H9 (cell line): ENCODE measurements around the gene ROBO1. TPM values are rescaled to one million over a fixed set of nuclear protein-coding genes. Genes with fewer than 3 reads are reported as not detected.

Experiments used
- DNase-seq: peaks from one replicate; pipeline ENCODE4 v3.0.0-alpha.2; 2017
- H2AFZ ChIP-seq: one replicate; pipeline ENCODE4 v1.6.1; 2013; ENCODE audit warnings: mild to moderate bottlenecking, low read length, control low read depth, moderate library complexity
- H2AK5ac ChIP-seq: 2 replicates; pipeline ENCODE4 v1.6.1; 2013; ENCODE audit warnings: low read length, control low read depth, mixed read lengths; ENCODE audit not compliant: insufficient read length
- H2BK120ac ChIP-seq: one replicate; pipeline ENCODE4 v1.6.1; 2013; ENCODE audit warnings: low read depth, mild to moderate bottlenecking, low read length, control low read depth, inconsistent platforms; ENCODE audit not compliant: poor library complexity, severe bottlenecking
- H2BK12ac ChIP-seq: 2 replicates; pipeline ENCODE4 v1.6.1; 2013; ENCODE audit warnings: low read length, control low read depth, mixed read lengths, low read depth; ENCODE audit not compliant: insufficient read length
- H2BK15ac ChIP-seq: 2 replicates; pipeline ENCODE4 v1.6.1; 2013; ENCODE audit warnings: low read depth, low read length, control low read depth
- H2BK20ac ChIP-seq: one replicate; pipeline ENCODE4 v1.6.1; 2013; ENCODE audit warnings: low read depth, mild to moderate bottlenecking, low read length, control low read depth, inconsistent platforms; ENCODE audit not compliant: poor library complexity, severe bottlenecking
- H2BK5ac ChIP-seq: 2 replicates; pipeline ENCODE4 v1.6.1; 2013; ENCODE audit warnings: low read length, control low read depth, mixed read lengths; ENCODE audit not compliant: insufficient read length
- H3K14ac ChIP-seq: 2 replicates; pipeline ENCODE4 v1.6.1; 2013; ENCODE audit warnings: low read length, control low read depth; ENCODE audit not compliant: insufficient read depth
- H3K18ac ChIP-seq: 2 replicates; pipeline ENCODE4 v1.6.1; 2013; ENCODE audit warnings: low read depth, mild to moderate bottlenecking, mixed read lengths, low read length, control low read depth; ENCODE audit not compliant: insufficient read length
- H3K23ac ChIP-seq: 2 replicates; pipeline ENCODE4 v1.6.1; 2013; ENCODE audit warnings: low read length, control low read depth, mixed read lengths, low read depth; ENCODE audit not compliant: insufficient read length
- H3K23me2 ChIP-seq: 2 replicates; pipeline ENCODE4 v1.6.1; 2013; ENCODE audit warnings: low read depth, mild to moderate bottlenecking, mixed read lengths, low read length, control low read depth; ENCODE audit not compliant: insufficient read length, poor library complexity, severe bottlenecking
- H3K27ac ChIP-seq: 2 replicates; pipeline ENCODE4 v1.5.1; 2013; ENCODE audit warnings: low read length, control low read depth, mixed read lengths, low read depth; ENCODE audit not compliant: insufficient read length
- H3K27me3 ChIP-seq: 2 replicates; pipeline ENCODE4 v1.6.1; 2013; ENCODE audit warnings: low read length, control low read depth, inconsistent platforms; ENCODE audit not compliant: insufficient read depth
- H3K4ac ChIP-seq: 2 replicates; pipeline ENCODE4 v1.6.1; 2013; ENCODE audit warnings: low read depth, mild to moderate bottlenecking, control low read depth, inconsistent platforms, low read length, moderate library complexity
- H3K4me1 ChIP-seq: 2 replicates; pipeline ENCODE4 v1.6.1; 2013; ENCODE audit warnings: low read length, control low read depth, inconsistent platforms; ENCODE audit not compliant: insufficient read depth
- H3K4me2 ChIP-seq: 2 replicates; pipeline ENCODE4 v1.6.1; 2013; ENCODE audit warnings: low read length, control low read depth, mixed read lengths; ENCODE audit not compliant: insufficient read length, insufficient read depth
- H3K56ac ChIP-seq: 2 replicates; pipeline ENCODE4 v1.6.1; 2013; ENCODE audit warnings: low read depth, mild to moderate bottlenecking, mixed read lengths, low read length, control low read depth; ENCODE audit not compliant: insufficient read length
- H3K79me1 ChIP-seq: 2 replicates; pipeline ENCODE4 v1.6.1; 2013; ENCODE audit warnings: low read depth, mild to moderate bottlenecking, moderate library complexity, low read length, control low read depth, inconsistent platforms; ENCODE audit not compliant: insufficient read depth, poor library complexity, severe bottlenecking
- H3K79me2 ChIP-seq: 2 replicates; pipeline ENCODE4 v1.6.1; 2013; ENCODE audit warnings: low read length, control low read depth, inconsistent platforms; ENCODE audit not compliant: insufficient read depth
- H3K9ac ChIP-seq: 2 replicates; pipeline ENCODE4 v1.6.1; 2013; ENCODE audit warnings: low read length, control low read depth, mixed read lengths; ENCODE audit not compliant: insufficient read length; ENCODE audit errors: extremely low read depth
- H3K9me3 ChIP-seq: one replicate; pipeline ENCODE4 v1.6.1; 2013; ENCODE audit warnings: low read depth, low read length, inconsistent platforms; ENCODE audit not compliant: control insufficient read depth
- H3T11ph ChIP-seq: one replicate; pipeline ENCODE4 v1.6.1; 2013; ENCODE audit warnings: mild to moderate bottlenecking, low read length, control low read depth, inconsistent platforms
- H4K20me1 ChIP-seq: one replicate; pipeline ENCODE4 v1.6.1; 2013; ENCODE audit not compliant: control insufficient read depth, insufficient read length, insufficient read depth
- H4K5ac ChIP-seq: 2 replicates; pipeline ENCODE4 v1.6.1; 2013; ENCODE audit warnings: low read depth, mild to moderate bottlenecking, mixed read lengths, low read length, control low read depth; ENCODE audit not compliant: insufficient read length
- H4K8ac ChIP-seq: replicated peaks from 2 replicates; pipeline ENCODE4 v1.6.1; 2013; ENCODE audit warnings: low read length, control low read depth, mixed read lengths, low read depth; ENCODE audit not compliant: insufficient read length
- H4K91ac ChIP-seq: 2 replicates; pipeline ENCODE4 v1.6.1; 2013; ENCODE audit warnings: low read depth, mild to moderate bottlenecking, moderate library complexity, mixed read lengths, low read length, control low read depth; ENCODE audit not compliant: insufficient read length
- H3K27ac Mint-ChIP-seq, 3 experiments: 2 replicates in 2 of 3; 3 replicates in 1 of 3; pipeline ENCODE4 v1.8.0; 2020 to 2021; ENCODE audit warnings: mixed read lengths in 3 of 3, mild to moderate bottlenecking in 1 of 3, moderate library complexity in 1 of 3
- H3K27me3 Mint-ChIP-seq: 2 replicates; pipeline ENCODE4 v1.8.0; 2021; ENCODE audit warnings: low read depth, mild to moderate bottlenecking, moderate library complexity, mixed read lengths
- H3K36me3 Mint-ChIP-seq, 3 experiments: 2 replicates in 2 of 3; 3 replicates in 1 of 3; pipeline ENCODE4 v1.8.0; 2020 to 2021; ENCODE audit warnings: low read depth in 3 of 3, mixed read lengths in 3 of 3; ENCODE audit not compliant: insufficient read depth in 1 of 3
- H3K4me1 Mint-ChIP-seq, 2 experiments: 2 replicates each; pipeline ENCODE4 v1.8.0; 2020; ENCODE audit warnings: mixed read lengths in 2 of 2
- H3K4me3 Mint-ChIP-seq, 2 experiments: 2 replicates in 1 of 2; 3 replicates in 1 of 2; pipeline ENCODE4 v1.8.0; 2020 to 2021; ENCODE audit warnings: mild to moderate bottlenecking in 2 of 2, mixed read lengths in 2 of 2, moderate library complexity in 1 of 2
- H3K9me3 Mint-ChIP-seq, 2 experiments: 2 replicates in 1 of 2; 3 replicates in 1 of 2; pipeline ENCODE4 v1.8.0; 2020; ENCODE audit warnings: mild to moderate bottlenecking in 2 of 2, mixed read lengths in 2 of 2, moderate library complexity in 1 of 2
- CTCF ChIP-seq: fragments of 200-600 bp; sonication (generic); conservative IDR thresholded peaks from 3 replicates; pipeline ENCODE4 v1.8.0; 2021; ENCODE audit warnings: antibody characterized with exemption, mild to moderate bottlenecking
- WGBS: extraction: QIAGEN DNeasy Blood & Tissue Kit; methylation state at CpG from one replicate; pipeline ENCODE4 v1.1.7; 2013; ENCODE audit warnings: missing lambda C conversion rate, low lambda C conversion rate, mixed read lengths; ENCODE audit not compliant: insufficient read length; ENCODE audit errors: extremely low coverage; 5-methylcytosine and 5-hydroxymethylcytosine counted together
- total RNA-seq: library from RNA; stranded (reverse); gene quantifications from 2 replicates; pipeline ENCODE4 v1.2.1, GENCODE V29; 2021

The ROBO1 gene
- total RNA-seq, 1 experiment from 2014 or later = 62.7 TPM

GRCh38 chr3:78927759-78928158 lies 840.0 kb downstream of the ROBO1 start:
- Histone ChIP-seq H2BK12ac (no peak overlapping the region), H2BK15ac (no peak overlapping the region), H2BK120ac (no peak overlapping the region), H2AFZ (no peak overlapping the region), H4K8ac (no peak overlapping the region), H4K5ac (no peak overlapping the region), H3K4ac (no peak overlapping the region), H3T11ph (no peak overlapping the region), H2BK20ac (no peak overlapping the region), H3K4me1 (no peaks in the 10 kb centered on the region), H3K79me2 (peaks cover 2% of the 10 kb centered on the region; the same call in 1 of the 2 replicates), H3K79me1 (peaks cover 3% of the 10 kb centered on the region), H3K56ac (no peak overlapping the region), H3K18ac (no peak overlapping the region), H3K4me2 (no peak overlapping the region), H3K27ac (no peak overlapping the region), H3K9me3 (no peaks in the 10 kb centered on the region), H2AK5ac (no peak overlapping the region), H3K9ac (no peak overlapping the region), H3K23me2 (no peaks in the 10 kb centered on the region), H3K14ac (no peak overlapping the region), H3K27me3 (no peaks in the 10 kb centered on the region), H3K23ac (no peak overlapping the region), H2BK5ac (no peak overlapping the region), H4K91ac (no peak overlapping the region), H4K20me1 (no peaks in the 10 kb centered on the region)
- no peak for TF ChIP-seq CTCF
- no CpG with 5 or more reads among the region's 1 CpG for WGBS
- Mint-ChIP-seq H3K27me3 (no peaks in the 10 kb centered on the region), H3K36me3 (no peaks in the 10 kb centered on the region), H3K4me3 (no peak overlapping the region), H3K4me1 (no peaks in the 10 kb centered on the region), H3K9me3 (no peaks in the 10 kb centered on the region), H3K27ac (no peak overlapping the region)
- DNase-seq = no peak
